Astrocyte (in vitro differentiated cells and primary cell): ENCODE data around the gene FAM83F. TPM values are rescaled to one million over a fixed set of nuclear protein-coding genes. Genes with fewer than 3 reads are reported as not detected.

Source experiments
- DNase-seq: peaks from one replicate; pipeline ENCODE4 v3.0.0-alpha.2; 2010; ENCODE audit warnings: low read depth
- FAIRE-seq: peaks from 2 replicates; lab custom pipeline; 2011; peaks lifted over from hg19 to GRCh38; lab: Jason Lieb, UNC
- H2AFZ ChIP-seq: 2 replicates; pipeline ENCODE4 v1.6.0; 2012; ENCODE audit warnings: low read depth, low read length, inconsistent platforms
- H3K27ac ChIP-seq: 2 replicates; pipeline ENCODE4 v1.5.1; 2011; ENCODE audit warnings: low read depth, low read length, inconsistent platforms
- H3K27me3 ChIP-seq: 2 replicates; pipeline ENCODE4 v1.6.0; 2011; ENCODE audit warnings: low read length, inconsistent platforms; ENCODE audit not compliant: insufficient read depth
- H3K36me3 ChIP-seq: 2 replicates; pipeline ENCODE4 v1.5.1; 2011; ENCODE audit warnings: low read length, inconsistent platforms; ENCODE audit not compliant: insufficient read depth
- H3K4me1 ChIP-seq: 2 replicates; pipeline ENCODE4 v1.5.1; 2011; ENCODE audit warnings: low read length, inconsistent platforms; ENCODE audit not compliant: insufficient read depth
- H3K4me2 ChIP-seq: 2 replicates; pipeline ENCODE4 v1.6.0; 2012; ENCODE audit warnings: low read length, inconsistent platforms
- H3K4me3 ChIP-seq: 2 replicates; pipeline ENCODE4 v1.5.1; 2011; ENCODE audit warnings: low read depth, mild to moderate bottlenecking, low read length, inconsistent platforms; ENCODE audit not compliant: insufficient read depth
- H3K79me2 ChIP-seq: 2 replicates; pipeline ENCODE4 v1.6.0; 2012; ENCODE audit warnings: mild to moderate bottlenecking, low read length, inconsistent platforms; ENCODE audit not compliant: insufficient read depth
- H3K9ac ChIP-seq: 2 replicates; pipeline ENCODE4 v1.6.0; 2012; ENCODE audit warnings: mild to moderate bottlenecking, low read length, inconsistent platforms
- H3K9me3 ChIP-seq: 2 replicates; pipeline ENCODE4 v1.5.1; 2012; ENCODE audit warnings: low read depth, mild to moderate bottlenecking, low read length, inconsistent platforms; ENCODE audit not compliant: insufficient read depth
- H4K20me1 ChIP-seq: 2 replicates; pipeline ENCODE4 v1.6.0; 2012; ENCODE audit warnings: low read length, inconsistent platforms; ENCODE audit not compliant: insufficient read depth
- H3K27ac Mint-ChIP-seq: one replicate; pipeline ENCODE4 v1.8.0; 2021; ENCODE audit warnings: mild to moderate bottlenecking, mixed read lengths; ENCODE audit not compliant: unreplicated experiment
- H3K27me3 Mint-ChIP-seq: one replicate; pipeline ENCODE4 v1.8.0; 2021; ENCODE audit warnings: low read depth, mixed read lengths; ENCODE audit not compliant: unreplicated experiment
- H3K36me3 Mint-ChIP-seq: one replicate; pipeline ENCODE4 v1.8.0; 2021; ENCODE audit warnings: low read depth, mixed read lengths; ENCODE audit not compliant: unreplicated experiment
- H3K4me1 Mint-ChIP-seq: one replicate; pipeline ENCODE4 v1.8.0; 2021; ENCODE audit warnings: low read depth, mixed read lengths; ENCODE audit not compliant: unreplicated experiment
- H3K4me3 Mint-ChIP-seq: one replicate; pipeline ENCODE4 v1.8.0; 2021; ENCODE audit warnings: mild to moderate bottlenecking, moderate library complexity, mixed read lengths; ENCODE audit not compliant: unreplicated experiment
- H3K9me3 Mint-ChIP-seq: one replicate; pipeline ENCODE4 v1.8.0; 2021; ENCODE audit warnings: mild to moderate bottlenecking, mixed read lengths; ENCODE audit not compliant: unreplicated experiment
- EZH2 ChIP-seq: IDR thresholded peaks from 2 replicates; pipeline ENCODE4 v1.6.1; 2012; ENCODE audit warnings: mild to moderate bottlenecking, low read length, inconsistent platforms; ENCODE audit not compliant: insufficient read depth
- total RNA-seq: library from RNA; stranded (reverse); gene quantifications from 2 replicates; pipeline ENCODE4 v1.2.1, GENCODE V29; 2021
- TF ChIP-seq, protein P1 (sequence below): IDR thresholded peaks from 2 replicates; pipeline ENCODE4 v1.5.1; 2011; ENCODE audit warnings: low read depth, mild to moderate bottlenecking, inconsistent platforms, low read length, moderate library complexity; ENCODE audit not compliant: insufficient read depth

The FAM83F gene
- total RNA-seq, 1 donor from 2014 or later = 0.79 TPM

DNA sequence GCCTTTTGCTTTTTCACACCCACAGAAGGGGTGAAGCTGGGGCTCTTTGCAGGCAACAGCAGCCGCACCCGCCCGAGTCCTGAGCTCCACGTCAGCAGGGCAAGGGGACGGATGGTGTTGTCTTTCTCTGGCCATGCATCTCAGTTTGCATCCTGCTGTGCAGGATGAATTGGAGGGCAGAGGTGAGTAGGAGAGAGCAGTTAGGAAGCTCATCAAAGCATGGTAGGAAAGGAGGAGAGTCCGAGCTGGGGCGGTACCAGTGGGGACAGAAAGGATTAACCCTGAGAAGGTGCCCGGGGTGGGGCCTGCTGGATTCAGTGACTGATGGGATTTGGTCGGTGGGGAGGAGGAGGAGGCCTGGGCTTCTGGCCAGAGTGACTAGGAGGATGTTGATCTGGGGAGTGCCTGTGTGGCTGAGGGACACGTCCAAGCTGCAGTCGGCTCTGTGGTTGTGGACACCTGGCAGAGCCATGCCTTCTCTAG lies 14.6 kb downstream of the FAM83F start:
- H2AFZ ChIP-seq = peak overlapping the region; percentile 20
- H3K27ac Mint-ChIP-seq = peak overlapping the region; percentile 68
- no peak overlapping the region for H3K27ac ChIP-seq
- H3K4me3 Mint-ChIP-seq = no peak overlapping the region
- H3K9ac ChIP-seq = no peak overlapping the region
- no peaks in the 10 kb centered on the region for H3K79me2 ChIP-seq
- H3K9me3 ChIP-seq = no peaks in the 10 kb centered on the region
- TF ChIP-seq, protein P1, sequence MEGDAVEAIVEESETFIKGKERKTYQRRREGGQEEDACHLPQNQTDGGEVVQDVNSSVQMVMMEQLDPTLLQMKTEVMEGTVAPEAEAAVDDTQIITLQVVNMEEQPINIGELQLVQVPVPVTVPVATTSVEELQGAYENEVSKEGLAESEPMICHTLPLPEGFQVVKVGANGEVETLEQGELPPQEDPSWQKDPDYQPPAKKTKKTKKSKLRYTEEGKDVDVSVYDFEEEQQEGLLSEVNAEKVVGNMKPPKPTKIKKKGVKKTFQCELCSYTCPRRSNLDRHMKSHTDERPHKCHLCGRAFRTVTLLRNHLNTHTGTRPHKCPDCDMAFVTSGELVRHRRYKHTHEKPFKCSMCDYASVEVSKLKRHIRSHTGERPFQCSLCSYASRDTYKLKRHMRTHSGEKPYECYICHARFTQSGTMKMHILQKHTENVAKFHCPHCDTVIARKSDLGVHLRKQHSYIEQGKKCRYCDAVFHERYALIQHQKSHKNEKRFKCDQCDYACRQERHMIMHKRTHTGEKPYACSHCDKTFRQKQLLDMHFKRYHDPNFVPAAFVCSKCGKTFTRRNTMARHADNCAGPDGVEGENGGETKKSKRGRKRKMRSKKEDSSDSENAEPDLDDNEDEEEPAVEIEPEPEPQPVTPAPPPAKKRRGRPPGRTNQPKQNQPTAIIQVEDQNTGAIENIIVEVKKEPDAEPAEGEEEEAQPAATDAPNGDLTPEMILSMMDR = no peak
- peak; percentile 8 for TF ChIP-seq EZH2
- FAIRE-seq (no peak), DNase-seq (peak; percentile 25)
- peaks cover 21% of the 10 kb centered on the region for H3K4me1 ChIP-seq
- H3K36me3 ChIP-seq = no peaks in the 10 kb centered on the region
- peaks cover 2% of the 10 kb centered on the region for H3K9me3 Mint-ChIP-seq
- no peaks in the 10 kb centered on the region for H3K36me3 Mint-ChIP-seq
- H3K4me3 ChIP-seq = no peak overlapping the region
- H3K4me1 Mint-ChIP-seq = peaks cover 20% of the 10 kb centered on the region
- H4K20me1 ChIP-seq = no peaks in the 10 kb centered on the region
- H3K4me2 ChIP-seq = peak overlapping the region; percentile 37
- H3K27me3 Mint-ChIP-seq = peaks cover 18% of the 10 kb centered on the region
- H3K27me3 ChIP-seq = peaks cover 18% of the 10 kb centered on the region

DNA sequence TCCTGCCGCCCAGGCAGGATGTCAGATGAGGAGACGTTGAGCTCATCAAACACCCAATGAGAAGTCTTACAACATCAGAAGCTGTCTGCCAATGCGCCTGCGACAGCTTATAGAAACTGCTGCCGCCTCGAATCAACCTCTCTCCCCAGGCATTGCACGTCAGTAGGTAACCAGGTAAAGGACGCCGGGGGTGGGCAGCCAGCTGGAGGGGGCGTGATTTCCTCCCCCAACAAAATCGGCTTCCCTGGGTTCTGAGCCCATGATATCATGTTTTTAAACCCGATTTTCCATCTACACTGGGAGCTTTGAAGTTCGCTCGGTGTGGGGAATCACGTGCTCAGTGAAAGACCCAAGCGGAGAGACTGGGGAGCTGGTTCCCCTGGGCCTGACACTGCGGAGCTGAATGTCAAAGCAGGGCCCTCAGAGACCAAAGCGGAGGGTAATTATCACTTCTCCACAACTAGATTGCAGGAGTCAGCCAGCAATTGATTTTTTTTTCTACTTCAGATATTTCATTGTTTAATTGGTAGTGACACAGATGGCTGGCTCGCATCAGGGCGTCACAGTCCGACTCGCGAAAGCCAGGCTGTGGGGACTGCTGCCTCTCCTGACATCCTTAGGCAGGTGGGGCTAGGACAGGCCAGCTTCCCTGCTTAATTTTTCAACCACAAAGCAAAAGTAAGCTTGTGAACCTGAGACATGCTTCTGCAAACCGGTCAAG lies 15.4 kb downstream of the FAM83F start:
- H4K20me1 ChIP-seq = no peaks in the 10 kb centered on the region
- no peak overlapping the region for H3K4me3 ChIP-seq
- no peaks in the 10 kb centered on the region for H3K36me3 Mint-ChIP-seq
- H3K9me3 Mint-ChIP-seq = peaks cover 1% of the 10 kb centered on the region
- peaks cover 18% of the 10 kb centered on the region for H3K27me3 ChIP-seq
- peak overlapping the region; percentile 37 for H3K4me2 ChIP-seq
- FAIRE-seq (no peak), DNase-seq (no peak)
- H3K9me3 ChIP-seq = no peaks in the 10 kb centered on the region
- TF ChIP-seq, protein P1 = no peak
- no peak for TF ChIP-seq EZH2
- H3K27ac ChIP-seq = no peak overlapping the region
- peaks cover 21% of the 10 kb centered on the region for H3K4me1 ChIP-seq
- H2AFZ ChIP-seq = peak overlapping the region; percentile 20
- H3K79me2 ChIP-seq = no peaks in the 10 kb centered on the region
- peak overlapping the region; percentile 68 for H3K27ac Mint-ChIP-seq
- no peak overlapping the region for H3K9ac ChIP-seq
- no peak overlapping the region for H3K4me3 Mint-ChIP-seq
- H3K27me3 Mint-ChIP-seq = peaks cover 15% of the 10 kb centered on the region
- peaks cover 27% of the 10 kb centered on the region for H3K4me1 Mint-ChIP-seq
- no peaks in the 10 kb centered on the region for H3K36me3 ChIP-seq

DNA sequence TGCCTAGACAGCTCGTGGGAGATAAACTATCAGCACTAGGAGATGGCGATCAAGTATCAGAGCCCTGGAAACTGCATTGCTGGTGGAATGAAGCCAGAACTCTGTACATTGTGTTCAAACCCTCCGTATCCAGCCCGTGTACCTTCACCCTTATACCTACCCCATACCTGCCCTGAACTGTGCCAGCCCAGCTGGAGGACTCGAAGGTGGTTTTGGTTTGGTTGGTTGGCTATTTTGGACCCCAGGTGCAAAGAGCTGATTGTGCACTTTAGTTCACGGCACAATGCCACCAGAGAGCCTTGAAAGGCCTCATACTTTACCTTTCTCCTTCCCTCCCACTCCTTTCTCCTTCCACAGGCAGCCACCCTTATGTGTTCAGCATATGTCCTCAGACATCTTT lies 16.0 kb downstream of the FAM83F start:
- Histone ChIP-seq H3K27ac (no peak overlapping the region), H3K9me3 (no peaks in the 10 kb centered on the region), H3K79me2 (no peaks in the 10 kb centered on the region), H3K27me3 (peaks cover 18% of the 10 kb centered on the region), H3K4me1 (peaks cover 21% of the 10 kb centered on the region), H3K9ac (no peak overlapping the region), H3K36me3 (no peaks in the 10 kb centered on the region), H4K20me1 (no peaks in the 10 kb centered on the region), H2AFZ (no peak overlapping the region), H3K4me2 (no peak overlapping the region), H3K4me3 (no peak overlapping the region)
- no peak for DNase-seq
- FAIRE-seq = no peak
- Mint-ChIP-seq H3K9me3 (no peaks in the 10 kb centered on the region), H3K4me3 (no peak overlapping the region), H3K36me3 (no peaks in the 10 kb centered on the region), H3K27ac (no peak overlapping the region), H3K4me1 (peaks cover 33% of the 10 kb centered on the region), H3K27me3 (peaks cover 14% of the 10 kb centered on the region)
- peak; percentile 2 for TF ChIP-seq EZH2
- TF ChIP-seq, protein P1 = no peak
